Measurements from ENCODE around the gene LPP.

DNA sequence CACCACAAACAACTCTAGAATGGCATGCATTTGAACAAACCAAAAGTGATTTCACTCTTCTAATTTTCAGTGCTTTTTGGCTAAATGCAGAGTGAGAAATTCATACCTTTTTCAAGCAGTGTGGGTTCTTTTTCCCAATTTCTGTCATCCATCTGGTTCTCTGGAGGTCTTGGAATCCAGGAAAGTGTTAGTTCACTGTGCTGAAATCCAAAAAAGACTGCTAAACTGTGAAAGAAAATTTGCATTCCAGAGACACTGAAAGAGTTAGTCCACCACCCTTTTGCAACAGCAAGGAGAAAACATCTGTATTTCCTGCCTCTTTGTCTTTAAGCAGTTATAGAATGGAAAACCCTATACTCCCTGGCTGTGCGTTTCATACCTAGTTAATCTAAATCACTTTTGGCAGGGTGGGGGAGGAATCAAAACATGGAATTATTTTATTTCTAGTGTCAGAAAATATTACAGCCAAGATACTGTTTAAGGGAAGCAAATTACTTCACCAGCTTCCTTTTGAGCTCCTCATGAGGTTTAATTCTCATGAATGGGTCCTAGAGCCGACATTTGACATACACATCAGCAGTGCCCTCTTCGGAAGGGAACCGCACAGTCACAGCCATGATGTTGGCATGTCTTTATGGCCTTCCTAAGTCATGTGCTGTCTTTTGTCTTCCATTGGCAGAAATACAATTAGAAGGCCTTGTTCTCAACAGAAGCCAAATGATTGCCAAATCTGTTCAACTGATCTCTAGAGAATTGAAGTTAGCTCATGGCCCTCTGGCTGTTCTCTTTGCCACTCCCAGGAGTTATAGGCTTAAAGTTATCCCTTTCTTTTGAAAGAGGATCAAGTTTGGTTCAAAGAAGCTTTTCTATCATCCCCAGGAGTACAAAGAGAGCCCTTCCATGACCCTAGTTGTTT lies 700.2 kb downstream of the LPP start:
- no peak for TF ChIP-seq CTCF (conservative IDR thresholded peaks at IDR 0.05; ENCODE audit: low read depth, low read length)
- peak; percentile 55 for TF ChIP-seq CEBPB (IDR thresholded peaks at IDR 0.05; ENCODE audit: low read depth, low read length)
- TF ChIP-seq POLR2A (IDR thresholded peaks at IDR 0.05; ENCODE audit: low read depth, low read length), result no peak
- no peak for TF ChIP-seq FOS (IDR thresholded peaks at IDR 0.05; ENCODE audit: low read depth, low read length)
- TF ChIP-seq RCOR1 (IDR thresholded peaks at IDR 0.05; ENCODE audit: insufficient replicate concordance, low read length), result no peak
- TF ChIP-seq ELK1 (IDR thresholded peaks at IDR 0.05; ENCODE audit: borderline replicate concordance, low read depth, low read length), result no peak
